OCI-LY7 (cell line): Measurements from ENCODE around the gene ESRP2. TPM values are rescaled to one million over a fixed set of nuclear protein-coding genes. Genes with fewer than 3 reads are reported as not detected.

Experiments used
- BruUV-seq: library from RNA; stranded (reverse); fragments of 400-500 nt; replicated peaks from 2 replicates; lab custom pipeline; 2021; lab: Mats Ljungman, UMichigan
- CTCF ChIA-PET: fragments of 300-600 bp; sonication (Branson Sonifier 250); formaldehyde crosslinking; loops from one replicate; lab custom pipeline; 2022; ENCODE audit warnings: antibody characterized with exemption; ENCODE audit not compliant: unreplicated experiment; lab: Charles Lee
- POLR2A ChIA-PET: fragments of 300-600 bp; sonication (Branson Sonifier 250); formaldehyde crosslinking; loops from one replicate; lab custom pipeline; 2022; ENCODE audit warnings: antibody characterized with exemption; lab: Charles Lee
- DNase-seq: peaks from one replicate; pipeline ENCODE4 v3.0.0-alpha.2; 2015; ENCODE audit warnings: low spot score
- H2AFZ ChIP-seq: fragments of 200-600 bp; sonication (generic), shearing (Covaris generic); 2 replicates; pipeline ENCODE4 v1.6.1; 2014; ENCODE audit warnings: mild to moderate bottlenecking, antibody characterized with exemption, low read length, moderate library complexity
- H3K27ac ChIP-seq: fragments of 200-600 bp; sonication (generic); 2 replicates; pipeline ENCODE4 v1.5.1; 2014; ENCODE audit warnings: mixed run types, low read depth, mild to moderate bottlenecking, moderate library complexity, low read length, inconsistent platforms; ENCODE audit not compliant: poor library complexity, severe bottlenecking
- H3K36me3 ChIP-seq: fragments of 200-600 bp; sonication (generic); 2 replicates; pipeline ENCODE4 v1.6.1; 2014; ENCODE audit warnings: mild to moderate bottlenecking, antibody characterized with exemption, low read length, moderate library complexity, mixed read lengths; ENCODE audit not compliant: insufficient read depth
- H3K4me1 ChIP-seq: fragments of 200-600 bp; sonication (generic); 2 replicates; pipeline ENCODE4 v1.5.1; 2014; ENCODE audit warnings: mild to moderate bottlenecking, low read length; ENCODE audit not compliant: insufficient read depth, poor library complexity, severe bottlenecking
- H3K4me2 ChIP-seq: fragments of 200-600 bp; sonication (generic); 2 replicates; pipeline ENCODE4 v1.6.1; 2014; ENCODE audit warnings: mild to moderate bottlenecking, low read length
- H3K4me3 ChIP-seq: fragments of 200-600 bp; sonication (generic); 2 replicates; pipeline ENCODE4 v1.5.1; 2014; ENCODE audit warnings: mild to moderate bottlenecking, low read depth, low read length; ENCODE audit not compliant: poor library complexity, severe bottlenecking
- H3K79me2 ChIP-seq: fragments of 200-600 bp; sonication (generic); 2 replicates; pipeline ENCODE4 v1.6.1; 2016; ENCODE audit warnings: low read depth, mild to moderate bottlenecking, low read length, moderate library complexity, mixed read lengths; ENCODE audit not compliant: insufficient read depth
- H3K9me2 ChIP-seq: fragments of 200-600 bp; sonication (generic); 2 replicates; pipeline ENCODE4 v1.6.1; 2016; ENCODE audit warnings: mild to moderate bottlenecking, low read length, mixed read lengths; ENCODE audit not compliant: insufficient read depth
- H3K9me3 ChIP-seq: fragments of 200-600 bp; sonication (generic); 2 replicates; pipeline ENCODE4 v1.6.1; 2014; ENCODE audit warnings: mild to moderate bottlenecking, mixed run types, low read length, mixed read lengths
- H4K20me1 ChIP-seq: fragments of 200-600 bp; sonication (generic); 2 replicates; pipeline ENCODE4 v1.6.1; 2014; ENCODE audit warnings: mild to moderate bottlenecking, antibody characterized with exemption, low read length, moderate library complexity, mixed read lengths; ENCODE audit not compliant: insufficient read depth
- EZH2phosphoT487 ChIP-seq: fragments of 200-600 bp; sonication (generic); IDR thresholded peaks from 2 replicates; pipeline ENCODE4 v1.6.1; 2018; ENCODE audit warnings: low read depth, borderline replicate concordance, mild to moderate bottlenecking, mixed run types, antibody characterized with exemption, low read length, moderate library complexity, mixed read lengths
- intact Hi-C: fragments of 100-400 bp; cut with micrococcal nuclease; formaldehyde crosslinking; loops from one replicate; pipeline ENCODE4 v1.10.0; 2022; ENCODE audit not compliant: unreplicated experiment
- total RNA-seq, 2 experiments: library from RNA; depleted of rRNA in 1 of 2; stranded (reverse); fragments of >200 nt in 1 of 2; shearing (Covaris generic) in 1 of 2; gene quantifications; 2 replicates each; pipeline ENCODE4 v1.2.3, GENCODE V29; 2014 to 2022
- TF ChIP-seq, protein P1 (sequence below): fragments of 200-600 bp; sonication (generic); conservative IDR thresholded peaks from 2 replicates; pipeline ENCODE4 v1.5.1; 2014; ENCODE audit warnings: mild to moderate bottlenecking, antibody characterized with exemption, low read length, moderate library complexity, mixed read lengths

The ESRP2 gene
- total RNA-seq, 2 experiments from 2014 or later: not detected

- H3K4me3 ChIP-seq: no peak overlapping the region
- H3K9me2 ChIP-seq: no peaks in the 10 kb centered on the region
- BruUV-seq: no TSS peak
- H3K79me2 ChIP-seq: peaks cover 3% of the 10 kb centered on the region; the same call in 1 of the 2 replicates
- intact Hi-C loops: loop anchor here (10.0 kb wide), 1 partner anchor 239 kb away; no protein-coding TSS in a partner anchor
- ChIA-PET POLR2A (interaction anchor here (0.6 kb wide), 2 partner anchors 12 to 17 kb away, joined by 3 read pairs; no protein-coding TSS in a partner anchor), CTCF (interaction anchor here (0.6 kb wide), 1 partner anchor 593 kb away, joined by 3 read pairs; no protein-coding TSS in a partner anchor)
- no peak for TF ChIP-seq EZH2phosphoT487
- TF ChIP-seq, protein P1, sequence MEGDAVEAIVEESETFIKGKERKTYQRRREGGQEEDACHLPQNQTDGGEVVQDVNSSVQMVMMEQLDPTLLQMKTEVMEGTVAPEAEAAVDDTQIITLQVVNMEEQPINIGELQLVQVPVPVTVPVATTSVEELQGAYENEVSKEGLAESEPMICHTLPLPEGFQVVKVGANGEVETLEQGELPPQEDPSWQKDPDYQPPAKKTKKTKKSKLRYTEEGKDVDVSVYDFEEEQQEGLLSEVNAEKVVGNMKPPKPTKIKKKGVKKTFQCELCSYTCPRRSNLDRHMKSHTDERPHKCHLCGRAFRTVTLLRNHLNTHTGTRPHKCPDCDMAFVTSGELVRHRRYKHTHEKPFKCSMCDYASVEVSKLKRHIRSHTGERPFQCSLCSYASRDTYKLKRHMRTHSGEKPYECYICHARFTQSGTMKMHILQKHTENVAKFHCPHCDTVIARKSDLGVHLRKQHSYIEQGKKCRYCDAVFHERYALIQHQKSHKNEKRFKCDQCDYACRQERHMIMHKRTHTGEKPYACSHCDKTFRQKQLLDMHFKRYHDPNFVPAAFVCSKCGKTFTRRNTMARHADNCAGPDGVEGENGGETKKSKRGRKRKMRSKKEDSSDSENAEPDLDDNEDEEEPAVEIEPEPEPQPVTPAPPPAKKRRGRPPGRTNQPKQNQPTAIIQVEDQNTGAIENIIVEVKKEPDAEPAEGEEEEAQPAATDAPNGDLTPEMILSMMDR: no peak
- peaks cover 69% of the 10 kb centered on the region for H3K4me1 ChIP-seq
- H3K4me2 ChIP-seq: no peak overlapping the region
- peaks cover 67% of the 10 kb centered on the region for H3K36me3 ChIP-seq
- DNase-seq: no peak
- H3K9me3 ChIP-seq: no peaks in the 10 kb centered on the region
- H2AFZ ChIP-seq: no peak overlapping the region
- no peaks in the 10 kb centered on the region for H4K20me1 ChIP-seq
- peak overlapping the region; percentile 94 for H3K27ac ChIP-seq
Observed at GRCh38 chr16:68255712-68256111, 19.8 kb upstream of the ESRP2 start.

- no peak overlapping the region for H2AFZ ChIP-seq
- H3K36me3 ChIP-seq: peaks cover 65% of the 10 kb centered on the region
- H3K4me1 ChIP-seq: peaks cover 72% of the 10 kb centered on the region
- no TSS peak for BruUV-seq
- TF ChIP-seq, protein P1: no peak
- no peak for TF ChIP-seq EZH2phosphoT487
- CTCF ChIA-PET: no interaction called here
- no peak for DNase-seq
- no peaks in the 10 kb centered on the region for H3K9me2 ChIP-seq
- POLR2A ChIA-PET: interaction anchor here (1.6 kb wide), 1 partner anchor 30 kb away, joined by 5 read pairs; no protein-coding TSS in a partner anchor
- peak overlapping the region; percentile 91 for H3K27ac ChIP-seq
- intact Hi-C loops: loop anchor here (10.0 kb wide), 1 partner anchor 241 kb away; no protein-coding TSS in a partner anchor
- no peaks in the 10 kb centered on the region for H3K9me3 ChIP-seq
- no peaks in the 10 kb centered on the region for H4K20me1 ChIP-seq
- H3K4me2 ChIP-seq: no peak overlapping the region
- peaks cover 3% of the 10 kb centered on the region; the same call in 1 of the 2 replicates for H3K79me2 ChIP-seq
- no peak overlapping the region for H3K4me3 ChIP-seq
Observed at GRCh38 chr16:68253721-68254120, 17.8 kb upstream of the ESRP2 start.

DNA sequence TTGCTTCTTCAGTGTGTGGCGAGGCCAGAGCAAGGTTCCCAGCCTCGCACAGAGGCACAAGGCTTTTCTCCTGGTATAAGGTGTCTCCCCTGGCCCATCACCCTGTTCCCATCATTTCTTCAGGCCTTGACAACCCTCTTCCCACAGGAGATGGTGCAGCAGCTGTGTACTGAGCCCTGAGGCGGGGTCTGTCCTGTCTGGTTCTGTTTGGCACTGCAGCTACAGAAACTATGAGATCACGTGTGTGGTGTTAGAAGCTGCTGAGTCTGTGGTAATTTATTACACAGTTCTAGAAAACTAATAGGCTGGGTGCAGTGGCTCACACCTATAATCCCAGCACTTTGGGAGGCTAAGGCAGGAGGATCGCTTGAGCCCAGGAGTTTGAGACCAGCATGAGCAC lies 16.5 kb upstream of the ESRP2 start:
- H3K4me1 ChIP-seq: peaks cover 66% of the 10 kb centered on the region
- H3K36me3 ChIP-seq: peaks cover 64% of the 10 kb centered on the region
- ChIA-PET CTCF (interaction anchor here (1.2 kb wide), 1 partner anchor 214 kb away, joined by 3 read pairs; no protein-coding TSS in a partner anchor), POLR2A (interaction anchor here (0.7 to 2.2 kb wide), 7 partner anchors 9 to 178 kb away, joined by 3 to 14 read pairs (median 4); partner anchors contain the start of gene NFATC3)
- H3K4me3 ChIP-seq: peak overlapping the region; percentile 38
- intact Hi-C loops: loop anchor here (10.0 kb wide), 1 partner anchor 242 kb away; no protein-coding TSS in a partner anchor
- H2AFZ ChIP-seq: peak overlapping the region; percentile 5; the same call in 1 of the 2 replicates
- peak overlapping the region; percentile 68 for H3K4me2 ChIP-seq
- H4K20me1 ChIP-seq: no peaks in the 10 kb centered on the region
- no peak for TF ChIP-seq EZH2phosphoT487
- TF ChIP-seq, protein P1: no peak
- peak overlapping the region; percentile 91 for H3K27ac ChIP-seq
- H3K79me2 ChIP-seq: peaks cover 6% of the 10 kb centered on the region; the same call in 1 of the 2 replicates
- BruUV-seq: no TSS peak
- no peaks in the 10 kb centered on the region for H3K9me2 ChIP-seq
- H3K9me3 ChIP-seq: no peaks in the 10 kb centered on the region
- DNase-seq: no peak
